NCI-H526 (cell line): Measurements from ENCODE around the gene LY6G6F.
A peak's percentile ranks its signal among the peaks of the same experiment; 100 is the strongest.

ENCODE experiments used
- DNase-seq, 2 experiments: peaks; one replicate each; lab custom pipeline; 2025; lab: John Stamatoyannopoulos, UW

Gene LY6G6F

GRCh38 chr6:31739639-31740396, 33.2 kb downstream of the LY6G6F start, which contains the start of gene MSH5:
TSS of gene MSH5 (plus strand) at chr6:31740005. CDS start at chr6:31740467, 462 bp downstream.
- DNase-seq = peak; percentile 97 to 99

- no peak for DNase-seq
Measured at GRCh38 chr6:31740397-31741223, 33.9 kb downstream of the LY6G6F start.

- DNase-seq = no peak
Measured at GRCh38 chr6:31741815-31742214, 35.1 kb downstream of the LY6G6F start.

GRCh38 chr6:31742894-31743293, 36.2 kb downstream of the LY6G6F start:
- no peak for DNase-seq

GRCh38 chr6:31744422-31744821, 37.8 kb downstream of the LY6G6F start:
- DNase-seq = no peak

- no peak for DNase-seq
Measured at GRCh38 chr6:31749301-31750036, 42.8 kb downstream of the LY6G6F start.

GRCh38 chr6:31750411-31751022, 43.9 kb downstream of the LY6G6F start:
- no peak for DNase-seq

GRCh38 chr6:31752739-31753319, 46.2 kb downstream of the LY6G6F start:
- DNase-seq = no peak

- DNase-seq = no peak
Measured at GRCh38 chr6:31758281-31758680, 51.6 kb downstream of the LY6G6F start.
